ENCODE results near the gene OR8A1. TPM values are rescaled to one million over a fixed set of nuclear protein-coding genes. Genes with fewer than 3 reads are reported as not detected.
"Not testable (repeated sequence)": the region's sequence is repeated elsewhere in the genome, so short reads cannot be mapped to it uniquely, and the experiment has no call there.

OR8A1 gene
- total RNA-seq, 1 donor from 2014 or later, result 0.07 TPM

DNA sequence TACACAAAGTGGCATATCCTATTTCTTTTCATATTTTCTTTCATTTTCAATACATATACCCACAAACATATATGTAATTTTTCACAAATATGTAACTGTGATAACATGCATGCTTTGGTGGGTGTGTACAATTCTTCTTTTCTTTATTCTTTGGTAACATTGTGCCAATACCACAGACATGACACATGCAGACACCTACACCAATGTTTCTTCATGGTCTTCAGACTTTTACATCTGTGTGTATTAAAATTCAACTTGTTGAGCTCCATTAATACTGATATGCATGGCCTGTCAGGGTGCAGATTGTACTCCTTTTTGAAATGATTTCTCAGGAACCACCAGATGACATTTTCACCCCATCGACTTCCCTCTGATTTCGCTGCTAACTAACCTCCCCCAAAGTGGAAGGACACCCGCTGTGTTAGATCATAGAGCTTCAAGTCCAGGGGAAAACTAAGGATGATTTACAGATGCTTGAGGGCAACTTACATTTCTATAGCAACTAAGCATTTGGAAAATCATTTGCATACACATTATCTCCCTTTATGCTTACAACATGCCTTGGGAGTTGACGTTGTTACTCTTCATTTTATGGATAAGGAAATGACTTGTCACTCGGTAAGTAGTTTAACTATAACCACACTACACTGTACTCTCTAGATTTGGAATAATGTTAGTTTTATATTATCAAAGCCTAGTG lies 31.0 kb downstream of the OR8A1 start:
- TF ChIP-seq, protein P1, sequence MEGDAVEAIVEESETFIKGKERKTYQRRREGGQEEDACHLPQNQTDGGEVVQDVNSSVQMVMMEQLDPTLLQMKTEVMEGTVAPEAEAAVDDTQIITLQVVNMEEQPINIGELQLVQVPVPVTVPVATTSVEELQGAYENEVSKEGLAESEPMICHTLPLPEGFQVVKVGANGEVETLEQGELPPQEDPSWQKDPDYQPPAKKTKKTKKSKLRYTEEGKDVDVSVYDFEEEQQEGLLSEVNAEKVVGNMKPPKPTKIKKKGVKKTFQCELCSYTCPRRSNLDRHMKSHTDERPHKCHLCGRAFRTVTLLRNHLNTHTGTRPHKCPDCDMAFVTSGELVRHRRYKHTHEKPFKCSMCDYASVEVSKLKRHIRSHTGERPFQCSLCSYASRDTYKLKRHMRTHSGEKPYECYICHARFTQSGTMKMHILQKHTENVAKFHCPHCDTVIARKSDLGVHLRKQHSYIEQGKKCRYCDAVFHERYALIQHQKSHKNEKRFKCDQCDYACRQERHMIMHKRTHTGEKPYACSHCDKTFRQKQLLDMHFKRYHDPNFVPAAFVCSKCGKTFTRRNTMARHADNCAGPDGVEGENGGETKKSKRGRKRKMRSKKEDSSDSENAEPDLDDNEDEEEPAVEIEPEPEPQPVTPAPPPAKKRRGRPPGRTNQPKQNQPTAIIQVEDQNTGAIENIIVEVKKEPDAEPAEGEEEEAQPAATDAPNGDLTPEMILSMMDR (IDR thresholded peaks at IDR 0.05), result no peak
- no peak for DNase-seq (ENCODE audit: low spot score)

DNA sequence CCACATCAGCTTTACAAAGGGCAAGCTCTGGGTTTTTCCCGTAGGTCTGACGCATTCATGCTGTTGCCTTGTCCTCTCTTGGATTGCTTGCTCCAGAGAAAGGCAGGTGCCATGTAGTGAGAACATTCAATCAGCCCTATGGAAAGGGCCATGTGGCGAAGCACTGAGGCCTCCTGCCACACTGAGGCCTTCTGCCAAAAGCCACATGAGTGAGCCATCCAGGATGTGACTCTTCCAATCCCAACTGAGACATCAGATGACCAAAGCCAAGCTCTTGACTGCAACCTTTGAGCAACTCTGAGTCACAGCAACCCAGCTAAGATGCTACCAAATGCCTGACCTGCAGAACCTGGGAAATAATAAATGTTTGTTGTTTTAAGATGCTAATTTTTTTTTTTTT lies 32.4 kb downstream of the OR8A1 start:
- TF ChIP-seq, protein P1 (IDR thresholded peaks at IDR 0.05), result no peak
- H3K27ac Mint-ChIP-seq (ENCODE audit: unreplicated experiment), result no peak overlapping the region
- no peak for DNase-seq (ENCODE audit: low spot score)

More for the DNA sequence above, 31.0 kb downstream of the OR8A1 start:
- H3K9me3 Mint-ChIP-seq (ENCODE audit: low read depth), result peaks cover 3% of the 10 kb centered on the region
- H3K4me1 Mint-ChIP-seq (ENCODE audit: low read depth), result no peaks in the 10 kb centered on the region
- H3K36me3 Mint-ChIP-seq (ENCODE audit: low read depth), result no peaks in the 10 kb centered on the region
- peaks cover 22% of the 10 kb centered on the region for H3K27me3 Mint-ChIP-seq (ENCODE audit: low read depth)
- H3K27ac Mint-ChIP-seq (ENCODE audit: unreplicated experiment), result no peak overlapping the region
- H3K4me3 Mint-ChIP-seq (ENCODE audit: unreplicated experiment), result no peak overlapping the region

DNA sequence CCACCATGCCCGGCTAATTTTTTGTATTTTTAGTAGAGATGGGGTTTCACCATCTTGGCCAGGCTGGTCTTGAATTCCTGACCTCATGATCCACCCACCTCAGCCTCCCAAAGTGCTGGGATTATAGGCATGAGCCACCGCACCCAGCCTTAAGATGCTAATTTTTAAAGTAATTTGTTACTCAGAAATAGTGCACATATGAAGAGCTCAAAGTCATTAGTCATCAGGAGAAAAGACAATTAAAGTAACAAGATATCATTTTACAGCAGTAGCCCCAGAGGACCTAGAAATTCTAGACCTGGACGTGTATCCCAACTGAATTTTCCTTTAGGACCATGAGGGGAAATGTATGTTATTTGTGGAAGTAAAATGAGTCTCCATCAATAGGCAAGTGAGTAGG lies 32.9 kb downstream of the OR8A1 start:
- H3K27me3 Mint-ChIP-seq (ENCODE audit: low read depth); H3K27ac Mint-ChIP-seq (ENCODE audit: unreplicated experiment); H3K4me1 Mint-ChIP-seq (ENCODE audit: low read depth); H3K9me3 Mint-ChIP-seq (ENCODE audit: low read depth); H3K4me3 Mint-ChIP-seq (ENCODE audit: unreplicated experiment); DNase-seq (ENCODE audit: low spot score); H3K36me3 Mint-ChIP-seq (ENCODE audit: low read depth): not testable (repeated sequence)

More for the DNA sequence above, 32.4 kb downstream of the OR8A1 start:
- H3K9me3 Mint-ChIP-seq (ENCODE audit: low read depth), result peaks cover 3% of the 10 kb centered on the region
- no peaks in the 10 kb centered on the region for H3K4me1 Mint-ChIP-seq (ENCODE audit: low read depth)
- peaks cover 13% of the 10 kb centered on the region for H3K27me3 Mint-ChIP-seq (ENCODE audit: low read depth)
- no peak overlapping the region for H3K4me3 Mint-ChIP-seq (ENCODE audit: unreplicated experiment)
- H3K36me3 Mint-ChIP-seq (ENCODE audit: low read depth), result no peaks in the 10 kb centered on the region

DNA sequence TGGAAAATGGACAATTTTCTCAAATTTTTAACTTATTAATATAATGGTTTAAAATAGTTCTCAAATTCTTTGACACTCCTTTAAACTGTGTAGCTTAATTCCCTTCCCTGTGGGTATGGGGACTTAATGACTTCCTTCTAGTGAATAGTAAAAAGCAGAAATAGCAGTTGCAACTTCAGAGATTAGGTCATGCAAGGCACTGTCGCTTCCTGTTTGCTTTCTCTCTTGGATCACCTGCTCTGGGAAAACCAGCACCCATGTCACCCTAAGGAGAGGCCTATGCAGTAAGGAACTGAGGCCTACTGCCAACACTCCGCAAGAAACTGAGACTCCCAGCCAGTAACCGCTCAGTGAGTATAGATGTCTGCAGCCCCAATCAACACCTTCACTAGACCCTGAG lies 35.9 kb downstream of the OR8A1 start:
- TF ChIP-seq, protein P1 (IDR thresholded peaks at IDR 0.05), result no peak
- H3K4me3 Mint-ChIP-seq (ENCODE audit: unreplicated experiment), result no peak overlapping the region

DNA sequence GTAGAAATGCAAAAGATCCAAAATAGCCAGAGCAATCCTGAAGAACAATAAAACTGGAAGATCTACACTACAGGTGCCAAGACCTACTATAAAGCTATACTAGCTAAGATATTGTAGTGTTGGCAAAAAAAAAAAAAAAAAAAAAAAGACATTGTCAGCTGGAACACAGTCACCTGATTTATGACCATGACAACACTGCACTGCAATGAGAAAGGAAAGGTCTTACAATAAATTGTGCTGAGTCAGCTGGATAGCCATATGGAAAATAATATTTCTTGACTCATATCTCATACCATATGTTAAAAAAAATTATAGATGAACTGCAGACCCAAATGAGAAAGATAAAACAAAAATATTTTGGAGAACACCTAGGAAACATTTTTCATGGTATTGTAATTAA lies 38.4 kb downstream of the OR8A1 start:
- Mint-ChIP-seq H3K4me1 (ENCODE audit: low read depth) (no peaks in the 10 kb centered on the region), H3K27ac (ENCODE audit: unreplicated experiment) (no peak overlapping the region), H3K36me3 (ENCODE audit: low read depth) (no peaks in the 10 kb centered on the region), H3K9me3 (ENCODE audit: low read depth) (no peaks in the 10 kb centered on the region), H3K27me3 (ENCODE audit: low read depth) (peaks cover 8% of the 10 kb centered on the region), H3K4me3 (ENCODE audit: unreplicated experiment) (no peak overlapping the region)
- TF ChIP-seq, protein P1 (IDR thresholded peaks at IDR 0.05), result no peak
- DNase-seq (ENCODE audit: low spot score), result no peak

More for the DNA sequence above, 35.9 kb downstream of the OR8A1 start:
- Mint-ChIP-seq H3K27ac (ENCODE audit: unreplicated experiment) (no peak overlapping the region), H3K9me3 (ENCODE audit: low read depth) (no peaks in the 10 kb centered on the region), H3K36me3 (ENCODE audit: low read depth) (no peaks in the 10 kb centered on the region), H3K27me3 (ENCODE audit: low read depth) (peaks cover 3% of the 10 kb centered on the region), H3K4me1 (ENCODE audit: low read depth) (no peaks in the 10 kb centered on the region)
- no peak for DNase-seq (ENCODE audit: low spot score)

DNA sequence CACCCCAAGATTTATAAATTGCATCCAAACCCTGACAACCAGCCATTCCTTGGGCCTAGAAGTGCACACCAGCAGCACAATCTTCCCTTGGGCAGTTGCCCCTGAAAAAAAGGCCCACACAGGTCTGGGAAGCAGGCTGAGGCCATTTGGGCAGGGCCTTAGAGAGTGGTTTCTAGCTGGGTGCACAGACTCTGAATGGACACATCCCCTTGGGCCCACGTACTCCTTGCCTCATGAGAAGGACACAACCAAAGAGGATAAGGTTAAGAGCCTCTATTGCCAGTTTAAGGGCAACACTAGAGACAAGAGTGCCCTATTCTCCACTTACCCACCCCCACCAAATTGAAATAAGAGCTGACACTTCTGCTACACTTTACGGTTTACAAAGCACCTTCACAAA lies 40.5 kb downstream of the OR8A1 start:
- TF ChIP-seq, protein P1 (IDR thresholded peaks at IDR 0.05), result no peak
- H3K9me3 Mint-ChIP-seq (ENCODE audit: low read depth), result no peaks in the 10 kb centered on the region
- DNase-seq (ENCODE audit: low spot score), result no peak
- H3K4me1 Mint-ChIP-seq (ENCODE audit: low read depth), result no peaks in the 10 kb centered on the region
- H3K4me3 Mint-ChIP-seq (ENCODE audit: unreplicated experiment), result no peak overlapping the region
- no peaks in the 10 kb centered on the region for H3K36me3 Mint-ChIP-seq (ENCODE audit: low read depth)
- H3K27ac Mint-ChIP-seq (ENCODE audit: unreplicated experiment), result no peak overlapping the region
- peaks cover 17% of the 10 kb centered on the region for H3K27me3 Mint-ChIP-seq (ENCODE audit: low read depth)
